ENCODE measurements around the gene BCAS1.

The BCAS1 gene

GRCh38 chr20:54021446-54022235, 48.8 kb downstream of the BCAS1 start:
- Histone ChIP-seq H3K79me2 (ENCODE audit: insufficient read depth, low read length) (no peaks in the 10 kb centered on the region), H3K9ac (ENCODE audit: low read depth, low read length) (no peak overlapping the region), H3K9me3 (ENCODE audit: insufficient read depth, low read length, severe bottlenecking) (no peaks in the 10 kb centered on the region), H3K36me3 (ENCODE audit: insufficient read depth, low read length) (no peaks in the 10 kb centered on the region), H3K4me3 (ENCODE audit: low read depth in 1 of 2, low read length in 2 of 2) (no peak overlapping the region), H2AFZ (ENCODE audit: low read depth, low read length) (no peak overlapping the region), H3K4me2 (ENCODE audit: insufficient read depth, low read length) (no peak overlapping the region), H3K27ac (ENCODE audit: low read length) (no peak overlapping the region), H4K20me1 (ENCODE audit: insufficient read depth, low read length) (no peaks in the 10 kb centered on the region), H3K27me3 (ENCODE audit: insufficient read depth, low read length, poor library complexity) (peaks cover 28% of the 10 kb centered on the region), H3K4me1 (ENCODE audit: insufficient read depth, low read length) (no peaks in the 10 kb centered on the region)
- DNase-seq (no peak), ATAC-seq (ENCODE audit: insufficient read depth, low read depth) (no peak)
- TF ChIP-seq EZH2 (IDR thresholded peaks at IDR 0.05; ENCODE audit: borderline replicate concordance, low read depth, low read length, severe bottlenecking) = no peak
- no peak for TF ChIP-seq CTCF (IDR thresholded peaks at IDR 0.05; ENCODE audit: borderline replicate concordance, extremely low read depth, low read length, poor library complexity, severe bottlenecking)

- Histone ChIP-seq H3K9me3 (ENCODE audit: insufficient read depth, low read length, severe bottlenecking) (no peaks in the 10 kb centered on the region), H3K79me2 (ENCODE audit: insufficient read depth, low read length) (no peaks in the 10 kb centered on the region), H3K27ac (ENCODE audit: low read length) (no peak overlapping the region), H3K27me3 (ENCODE audit: insufficient read depth, low read length, poor library complexity) (peaks cover 25% of the 10 kb centered on the region), H3K9ac (ENCODE audit: low read depth, low read length) (no peak overlapping the region), H3K4me3 (ENCODE audit: low read depth in 1 of 2, low read length in 2 of 2) (no peak overlapping the region), H3K4me2 (ENCODE audit: insufficient read depth, low read length) (no peak overlapping the region), H2AFZ (ENCODE audit: low read depth, low read length) (no peak overlapping the region), H4K20me1 (ENCODE audit: insufficient read depth, low read length) (no peaks in the 10 kb centered on the region), H3K36me3 (ENCODE audit: insufficient read depth, low read length) (no peaks in the 10 kb centered on the region), H3K4me1 (ENCODE audit: insufficient read depth, low read length) (no peaks in the 10 kb centered on the region)
- no peak for ATAC-seq (ENCODE audit: insufficient read depth, low read depth)
- DNase-seq = no peak
- TF ChIP-seq CTCF (IDR thresholded peaks at IDR 0.05; ENCODE audit: borderline replicate concordance, extremely low read depth, low read length, poor library complexity, severe bottlenecking) (no peak), EZH2 (IDR thresholded peaks at IDR 0.05; ENCODE audit: borderline replicate concordance, low read depth, low read length, severe bottlenecking) (no peak)
Observed at GRCh38 chr20:54020868-54021267, 49.5 kb downstream of the BCAS1 start.

GRCh38 chr20:54020348-54020747, 50.0 kb downstream of the BCAS1 start:
- ATAC-seq (ENCODE audit: insufficient read depth, low read depth) = no peak
- H2AFZ ChIP-seq (ENCODE audit: low read depth, low read length) = no peak overlapping the region
- H3K4me2 ChIP-seq (ENCODE audit: insufficient read depth, low read length) = no peak overlapping the region
- no peak overlapping the region for H3K27ac ChIP-seq (ENCODE audit: low read length)
- no peaks in the 10 kb centered on the region for H3K36me3 ChIP-seq (ENCODE audit: insufficient read depth, low read length)
- no peak overlapping the region for H3K4me3 ChIP-seq (ENCODE audit: low read depth in 1 of 2, low read length in 2 of 2)
- peaks cover 25% of the 10 kb centered on the region for H3K27me3 ChIP-seq (ENCODE audit: insufficient read depth, low read length, poor library complexity)
- no peaks in the 10 kb centered on the region for H4K20me1 ChIP-seq (ENCODE audit: insufficient read depth, low read length)
- DNase-seq = no peak
- H3K79me2 ChIP-seq (ENCODE audit: insufficient read depth, low read length) = no peaks in the 10 kb centered on the region
- TF ChIP-seq CTCF (IDR thresholded peaks at IDR 0.05; ENCODE audit: borderline replicate concordance, extremely low read depth, low read length, poor library complexity, severe bottlenecking) = no peak
- TF ChIP-seq EZH2 (IDR thresholded peaks at IDR 0.05; ENCODE audit: borderline replicate concordance, low read depth, low read length, severe bottlenecking) = no peak
- H3K9ac ChIP-seq (ENCODE audit: low read depth, low read length) = no peak overlapping the region
- H3K4me1 ChIP-seq (ENCODE audit: insufficient read depth, low read length) = no peaks in the 10 kb centered on the region
- no peaks in the 10 kb centered on the region for H3K9me3 ChIP-seq (ENCODE audit: insufficient read depth, low read length, severe bottlenecking)

All from DND-41 (cell line).